Mesendoderm (in vitro differentiated cells): ENCODE data around the gene ABHD6.
"Not testable (repeated sequence)": the region's sequence is repeated elsewhere in the genome, so short reads cannot be mapped to it uniquely, and the experiment has no call there.

Experiments
- DNase-seq: peaks from one replicate; pipeline ENCODE4 v3.0.0; 2013
- H2AK5ac ChIP-seq: 2 replicates; pipeline ENCODE4 v1.6.1; 2013; ENCODE audit warnings: low read length, inconsistent platforms
- H2BK120ac ChIP-seq: 2 replicates; pipeline ENCODE4 v1.6.1; 2013; ENCODE audit warnings: low read depth, mild to moderate bottlenecking, low read length, moderate library complexity, mixed read lengths
- H2BK15ac ChIP-seq: replicated peaks from 2 replicates; pipeline ENCODE4 v1.6.1; 2013; ENCODE audit warnings: low read depth, mild to moderate bottlenecking, moderate library complexity
- H2BK5ac ChIP-seq: 2 replicates; pipeline ENCODE4 v1.6.1; 2013; ENCODE audit warnings: low read length, inconsistent platforms
- H3K18ac ChIP-seq: 2 replicates; pipeline ENCODE4 v1.6.1; 2013; ENCODE audit warnings: mild to moderate bottlenecking, low read length, mixed read lengths
- H3K23ac ChIP-seq: one replicate; pipeline ENCODE4 v1.6.1; 2013; ENCODE audit warnings: low read length
- H3K27ac ChIP-seq: 2 replicates; pipeline ENCODE4 v1.5.1; 2013; ENCODE audit warnings: low read depth, mild to moderate bottlenecking, inconsistent platforms, low read length, moderate library complexity
- H3K27me3 ChIP-seq: 2 replicates; pipeline ENCODE4 v1.6.1; 2013; ENCODE audit warnings: low read length, control low read depth, mild to moderate bottlenecking, inconsistent platforms; ENCODE audit not compliant: insufficient read depth, poor library complexity
- H3K36me3 ChIP-seq: 2 replicates; pipeline ENCODE4 v1.6.1; 2013; ENCODE audit warnings: low read length, inconsistent platforms; ENCODE audit not compliant: control insufficient read depth, insufficient read depth
- H3K4ac ChIP-seq: one replicate; pipeline ENCODE4 v1.6.1; 2013; ENCODE audit warnings: low read depth, mild to moderate bottlenecking, low read length, moderate library complexity
- H3K4me1 ChIP-seq: 2 replicates; pipeline ENCODE4 v1.6.1; 2013; ENCODE audit warnings: low read depth, low read length, inconsistent platforms; ENCODE audit not compliant: control insufficient read depth
- H3K4me2 ChIP-seq: 2 replicates; pipeline ENCODE4 v1.6.1; 2013; ENCODE audit warnings: low read length
- H3K4me3 ChIP-seq: 2 replicates; pipeline ENCODE4 v1.5.1; 2013; ENCODE audit warnings: mild to moderate bottlenecking, low read length
- H3K56ac ChIP-seq: one replicate; pipeline ENCODE4 v1.6.1; 2013; ENCODE audit warnings: low read length
- H3K79me1 ChIP-seq: 2 replicates; pipeline ENCODE4 v1.6.1; 2013; ENCODE audit warnings: low read length, inconsistent platforms
- H3K79me2 ChIP-seq: 2 replicates; pipeline ENCODE4 v1.6.1; 2013; ENCODE audit warnings: mild to moderate bottlenecking, low read length; ENCODE audit not compliant: control insufficient read depth, insufficient read depth
- H3K9ac ChIP-seq: 2 replicates; pipeline ENCODE4 v1.6.1; 2013; ENCODE audit warnings: low read length, inconsistent platforms
- H4K5ac ChIP-seq: one replicate; pipeline ENCODE4 v1.6.1; 2013; ENCODE audit warnings: low read length
- H4K8ac ChIP-seq: one replicate; pipeline ENCODE4 v1.6.1; 2013; ENCODE audit warnings: low read depth, mild to moderate bottlenecking, control low read depth, low read length, moderate library complexity
- WGBS: extraction: QIAGEN DNeasy Blood & Tissue Kit; methylation state at CpG from one replicate; pipeline ENCODE4 v1.1.7; 2013; ENCODE audit warnings: low lambda C conversion rate, missing lambda C conversion rate; ENCODE audit not compliant: insufficient coverage; ENCODE audit errors: extremely low coverage; 5-methylcytosine and 5-hydroxymethylcytosine counted together

The ABHD6 gene

GRCh38 chr3:58260261-58260731 lies 22.7 kb downstream of the ABHD6 start:
- H3K9ac ChIP-seq = no peak overlapping the region
- no peak overlapping the region for H3K27ac ChIP-seq
- H2AK5ac ChIP-seq = no peak overlapping the region
- no peak overlapping the region for H3K4ac ChIP-seq
- no peak overlapping the region for H2BK15ac ChIP-seq
- H3K79me2 ChIP-seq = no peaks in the 10 kb centered on the region
- WGBS = no CpG with 5 or more reads among the region's 6 CpGs
- H3K4me3 ChIP-seq = no peak overlapping the region
- H2BK5ac ChIP-seq = no peak overlapping the region
- H3K79me1 ChIP-seq = no peaks in the 10 kb centered on the region
- H3K27me3 ChIP-seq = no peaks in the 10 kb centered on the region
- H3K56ac ChIP-seq = no peak overlapping the region
- no peak overlapping the region for H3K23ac ChIP-seq
- no peak for DNase-seq
- H4K8ac ChIP-seq = no peak overlapping the region
- no peak overlapping the region for H3K18ac ChIP-seq
- H3K36me3 ChIP-seq = no peaks in the 10 kb centered on the region
- H4K5ac ChIP-seq = no peak overlapping the region
- no peaks in the 10 kb centered on the region for H3K4me1 ChIP-seq
- H2BK120ac ChIP-seq = no peak overlapping the region
- no peak overlapping the region for H3K4me2 ChIP-seq

GRCh38 chr3:58260733-58261132 lies 23.1 kb downstream of the ABHD6 start:
- Histone ChIP-seq H3K4me3 (no peak overlapping the region), H3K27ac (no peak overlapping the region)
- DNase-seq = no peak

GRCh38 chr3:58261954-58262666 lies 24.5 kb downstream of the ABHD6 start:
- no peak overlapping the region for H3K4ac ChIP-seq
- H3K4me2 ChIP-seq = no peak overlapping the region
- H3K4me1 ChIP-seq = no peaks in the 10 kb centered on the region
- H3K79me1 ChIP-seq = no peaks in the 10 kb centered on the region
- no peak overlapping the region for H4K8ac ChIP-seq
- H2BK15ac ChIP-seq = no peak overlapping the region
- no peaks in the 10 kb centered on the region for H3K79me2 ChIP-seq
- DNase-seq = no peak
- H2BK5ac ChIP-seq = no peak overlapping the region
- no peaks in the 10 kb centered on the region for H3K36me3 ChIP-seq
- no peak overlapping the region for H3K27ac ChIP-seq
- H3K9ac ChIP-seq = no peak overlapping the region
- H4K5ac ChIP-seq = no peak overlapping the region
- H3K56ac ChIP-seq = no peak overlapping the region
- H3K4me3 ChIP-seq = no peak overlapping the region
- no peak overlapping the region for H2BK120ac ChIP-seq
- no peaks in the 10 kb centered on the region for H3K27me3 ChIP-seq
- H3K23ac ChIP-seq = no peak overlapping the region
- no peak overlapping the region for H3K18ac ChIP-seq
- WGBS = no CpG with 5 or more reads among the region's 3 CpGs
- no peak overlapping the region for H2AK5ac ChIP-seq

More at GRCh38 chr3:58260733-58261132, 23.1 kb downstream of the ABHD6 start:
- H2BK120ac ChIP-seq = no peak overlapping the region
- H3K79me1 ChIP-seq = no peaks in the 10 kb centered on the region
- no peak overlapping the region for H3K23ac ChIP-seq
- H3K4me1 ChIP-seq = no peaks in the 10 kb centered on the region
- no peak overlapping the region for H3K4me2 ChIP-seq
- H3K27me3 ChIP-seq = no peaks in the 10 kb centered on the region
- no peaks in the 10 kb centered on the region for H3K36me3 ChIP-seq
- H2AK5ac ChIP-seq = no peak overlapping the region
- H2BK5ac ChIP-seq = no peak overlapping the region
- H3K9ac ChIP-seq = no peak overlapping the region
- H4K8ac ChIP-seq = no peak overlapping the region
- no peaks in the 10 kb centered on the region for H3K79me2 ChIP-seq
- no peak overlapping the region for H3K4ac ChIP-seq
- no CpG with 5 or more reads among the region's 6 CpGs for WGBS
- H4K5ac ChIP-seq = no peak overlapping the region
- no peak overlapping the region for H3K56ac ChIP-seq
- no peak overlapping the region for H3K18ac ChIP-seq
- no peak overlapping the region for H2BK15ac ChIP-seq

- no peaks in the 10 kb centered on the region for H3K27me3 ChIP-seq
- H2BK120ac ChIP-seq = no peak overlapping the region
- no peak overlapping the region for H3K27ac ChIP-seq
- H4K5ac ChIP-seq = no peak overlapping the region
- H3K36me3 ChIP-seq = no peaks in the 10 kb centered on the region
- no peak overlapping the region for H2BK15ac ChIP-seq
- no peak overlapping the region for H3K23ac ChIP-seq
- H3K9ac ChIP-seq = no peak overlapping the region
- DNase-seq = no peak
- no peak overlapping the region for H3K4me3 ChIP-seq
- no peak overlapping the region for H3K56ac ChIP-seq
- no peak overlapping the region for H3K4me2 ChIP-seq
- H3K4ac ChIP-seq = no peak overlapping the region
- H3K79me1 ChIP-seq = no peaks in the 10 kb centered on the region
- H4K8ac ChIP-seq = no peak overlapping the region
- no CpG with 5 or more reads among the region's 1 CpG for whole genome bisulfite sequencing
- no peak overlapping the region for H2AK5ac ChIP-seq
- H3K4me1 ChIP-seq = no peaks in the 10 kb centered on the region
- no peaks in the 10 kb centered on the region for H3K79me2 ChIP-seq
- no peak overlapping the region for H2BK5ac ChIP-seq
- H3K18ac ChIP-seq = no peak overlapping the region
Observed at GRCh38 chr3:58266577-58266976, 29.0 kb downstream of the ABHD6 start.

- H3K56ac ChIP-seq, H3K4me1 ChIP-seq, H2BK5ac ChIP-seq, H3K9ac ChIP-seq, H3K36me3 ChIP-seq, H3K4me2 ChIP-seq, H2AK5ac ChIP-seq, H2BK120ac ChIP-seq, H3K79me2 ChIP-seq, H3K23ac ChIP-seq, H4K8ac ChIP-seq, H3K27ac ChIP-seq, H3K79me1 ChIP-seq, DNase-seq, H3K18ac ChIP-seq, H3K27me3 ChIP-seq, H3K4ac ChIP-seq, H2BK15ac ChIP-seq, H3K4me3 ChIP-seq, H4K5ac ChIP-seq: not testable (repeated sequence)
- WGBS = no CpG with 5 or more reads among the region's 1 CpG
Observed at GRCh38 chr3:58267543-58267942, 30.0 kb downstream of the ABHD6 start.

- no CpG with 5 or more reads among the region's 2 CpGs for WGBS
- H4K5ac ChIP-seq = no peak overlapping the region
- no peaks in the 10 kb centered on the region for H3K27me3 ChIP-seq
- H2BK15ac ChIP-seq = no peak overlapping the region
- no peak overlapping the region for H2BK120ac ChIP-seq
- H3K4me3 ChIP-seq = no peak overlapping the region
- H3K4me1 ChIP-seq = no peaks in the 10 kb centered on the region
- H3K36me3 ChIP-seq = no peaks in the 10 kb centered on the region
- H3K9ac ChIP-seq = no peak overlapping the region
- H3K79me1 ChIP-seq = no peaks in the 10 kb centered on the region
- no peak for DNase-seq
- no peak overlapping the region for H3K27ac ChIP-seq
- H3K4ac ChIP-seq = no peak overlapping the region
- H3K79me2 ChIP-seq = no peaks in the 10 kb centered on the region
- H3K56ac ChIP-seq = no peak overlapping the region
- H4K8ac ChIP-seq = no peak overlapping the region
- H3K4me2 ChIP-seq = no peak overlapping the region
- no peak overlapping the region for H3K18ac ChIP-seq
- no peak overlapping the region for H3K23ac ChIP-seq
- no peak overlapping the region for H2AK5ac ChIP-seq
- H2BK5ac ChIP-seq = no peak overlapping the region
Observed at GRCh38 chr3:58269356-58269755, 31.8 kb downstream of the ABHD6 start.
